ENCODE data around the gene SCUBE3.

- TF ChIP-seq CTCF (IDR thresholded peaks at IDR 0.05) (no peak), POLR2AphosphoS5 (IDR thresholded peaks at IDR 0.05) (no peak)
Observed at GRCh38 chr6:35177596-35177995, 36.2 kb upstream of the SCUBE3 start.

All from prostate gland (tissue), 2 donors.